Measurements from ENCODE around the gene BPHL.

GRCh38 chr6:3195420-3195694 lies 76.8 kb downstream of the BPHL start:
- TF ChIP-seq, protein P1, sequence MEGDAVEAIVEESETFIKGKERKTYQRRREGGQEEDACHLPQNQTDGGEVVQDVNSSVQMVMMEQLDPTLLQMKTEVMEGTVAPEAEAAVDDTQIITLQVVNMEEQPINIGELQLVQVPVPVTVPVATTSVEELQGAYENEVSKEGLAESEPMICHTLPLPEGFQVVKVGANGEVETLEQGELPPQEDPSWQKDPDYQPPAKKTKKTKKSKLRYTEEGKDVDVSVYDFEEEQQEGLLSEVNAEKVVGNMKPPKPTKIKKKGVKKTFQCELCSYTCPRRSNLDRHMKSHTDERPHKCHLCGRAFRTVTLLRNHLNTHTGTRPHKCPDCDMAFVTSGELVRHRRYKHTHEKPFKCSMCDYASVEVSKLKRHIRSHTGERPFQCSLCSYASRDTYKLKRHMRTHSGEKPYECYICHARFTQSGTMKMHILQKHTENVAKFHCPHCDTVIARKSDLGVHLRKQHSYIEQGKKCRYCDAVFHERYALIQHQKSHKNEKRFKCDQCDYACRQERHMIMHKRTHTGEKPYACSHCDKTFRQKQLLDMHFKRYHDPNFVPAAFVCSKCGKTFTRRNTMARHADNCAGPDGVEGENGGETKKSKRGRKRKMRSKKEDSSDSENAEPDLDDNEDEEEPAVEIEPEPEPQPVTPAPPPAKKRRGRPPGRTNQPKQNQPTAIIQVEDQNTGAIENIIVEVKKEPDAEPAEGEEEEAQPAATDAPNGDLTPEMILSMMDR (conservative IDR thresholded peaks at IDR 0.05; ENCODE audit: low read depth in 2 of 2), result no peak
- TF ChIP-seq EZH2phosphoT487 (IDR thresholded peaks at IDR 0.05; ENCODE audit: unreplicated experiment) (no peak), EZH2 (IDR thresholded peaks at IDR 0.05; ENCODE audit: low read depth, unreplicated experiment) (no peak), POLR2AphosphoS5 (IDR thresholded peaks at IDR 0.05; ENCODE audit: low read depth) (no peak), JUNB (IDR thresholded peaks at IDR 0.05; ENCODE audit: unreplicated experiment) (no peak), NANOG (IDR thresholded peaks at IDR 0.05; ENCODE audit: borderline replicate concordance) (no peak)
